HepG2 (cell line): ENCODE data around the gene CDCA5.

Source experiments
- EP300 ChIP-seq, 3 experiments: sonication (generic) in 1 of 3; formaldehyde crosslinking in 1 of 3; IDR thresholded peaks; 2 replicates each; pipeline versions ENCODE4 v1.5.1 to v1.6.1; 2011 to 2020; ENCODE audit warnings: low read depth in 2 of 3, low read length in 2 of 3, borderline replicate concordance in 1 of 3, improper control_type of control experiment in 1 of 3, mild to moderate bottlenecking in 1 of 3, missing genetic modification reagents in 1 of 3, moderate library complexity in 1 of 3
- ETS1 ChIP-seq: sonication (generic); formaldehyde crosslinking; IDR thresholded peaks from 2 replicates; pipeline ENCODE4 v1.4.0; 2020; ENCODE audit warnings: missing genetic modification reagents
- FOXK1 ChIP-seq: sonication (generic); formaldehyde crosslinking; IDR thresholded peaks from 2 replicates; pipeline ENCODE4 v1.4.0; 2020; ENCODE audit warnings: low read depth, missing genetic modification reagents, borderline replicate concordance
- KDM5B ChIP-seq: sonication (generic); formaldehyde crosslinking; IDR thresholded peaks from 2 replicates; pipeline ENCODE4 v1.4.0; 2020; ENCODE audit warnings: missing genetic modification reagents, mild to moderate bottlenecking, borderline replicate concordance
- MAX ChIP-seq: IDR thresholded peaks from 2 replicates; pipeline ENCODE4 v1.6.1; 2012; ENCODE audit warnings: inconsistent platforms
- NR2F1 ChIP-seq, 2 experiments: fragments of 450-650 bp in 1 of 2; formaldehyde crosslinking in 1 of 2; IDR thresholded peaks; 2 replicates each; pipeline versions ENCODE4 v1.5.0 to v1.6.1; 2016 to 2020; ENCODE audit warnings: mild to moderate bottlenecking in 1 of 2, missing compliant biosample characterization in 1 of 2, missing genetic modification reagents in 1 of 2, moderate library complexity in 1 of 2
- USF2 ChIP-seq, 2 experiments: sonication (generic) in 1 of 2; formaldehyde crosslinking in 1 of 2; IDR thresholded peaks; 2 replicates each; pipeline versions ENCODE4 v1.5.1 to v1.6.1; 2011 to 2020; ENCODE audit warnings: borderline replicate concordance in 1 of 2, low read depth in 1 of 2, low read length in 1 of 2, mild to moderate bottlenecking in 1 of 2, missing genetic modification reagents in 1 of 2, moderate library complexity in 1 of 2

DNA sequence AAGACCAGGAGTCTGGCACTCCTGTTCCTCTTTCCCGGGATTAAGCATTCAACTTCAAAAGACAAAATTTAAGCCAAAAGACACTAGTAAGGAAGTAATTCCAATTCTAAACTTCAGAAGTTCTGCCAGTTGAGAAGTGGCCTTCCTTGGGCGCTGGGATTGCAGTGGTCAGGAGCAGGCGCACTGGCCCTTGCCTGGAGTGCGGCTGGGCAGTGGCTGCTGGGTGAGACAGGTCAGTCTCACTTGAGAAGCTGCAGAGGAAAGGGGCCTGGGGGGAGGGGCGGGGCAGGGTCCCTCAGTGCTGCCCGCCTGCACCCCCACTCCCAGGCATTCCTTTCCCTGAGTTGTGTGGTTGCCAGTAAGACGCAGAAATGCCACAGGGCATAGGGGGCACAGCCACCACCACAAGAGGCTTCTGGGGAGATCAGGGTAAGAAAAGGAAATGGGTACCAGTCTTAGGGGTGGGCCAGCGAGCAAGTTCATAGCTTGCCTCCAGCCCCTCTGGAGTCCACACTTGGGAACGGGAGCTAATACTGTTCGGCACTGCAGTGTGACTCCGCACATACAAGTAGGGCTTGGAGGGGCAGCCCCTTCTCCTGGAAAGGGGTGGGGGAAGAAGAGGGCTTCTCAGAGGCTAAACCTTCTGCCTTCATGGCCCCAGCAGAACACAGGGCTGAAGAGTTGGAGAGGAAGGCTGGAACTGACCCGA, 43.8 kb upstream of the CDCA5 start:
- TF ChIP-seq EP300 (IDR thresholded peaks at IDR 0.05; ENCODE audit: low read depth in 2 of 2, low read length in 2 of 2) (no peak), EP300 (CRISPR knock-in tag; IDR thresholded peaks at IDR 0.05; ENCODE audit: borderline replicate concordance) (no peak), USF2 (IDR thresholded peaks at IDR 0.05; ENCODE audit: low read depth, low read length) (no peak), USF2 (CRISPR knock-in tag; IDR thresholded peaks at IDR 0.05; ENCODE audit: borderline replicate concordance) (no peak), FOXK1 (CRISPR knock-in tag) (no peak), NR2F1 (CRISPR knock-in tag; IDR thresholded peaks at IDR 0.05) (no peak), ETS1 (CRISPR knock-in tag) (no peak), KDM5B (CRISPR knock-in tag) (no peak), MAX (no peak)
